Smooth muscle cell (in vitro differentiated cells): Measurements from ENCODE around the gene PYGO1. TPM values are rescaled to one million over a fixed set of nuclear protein-coding genes. Genes with fewer than 3 reads are reported as not detected.

ENCODE experiments used
- polyA plus RNA-seq: library from polyadenylated mRNA; unstranded; fragments of >200 nt; fragmentation: Nextera tagmentation; extraction: Ambion mirVana; gene quantifications from 2 replicates; pipeline ENCODE4 v1.2.1, GENCODE V29; 2016
- total RNA-seq: library from RNA; depleted of rRNA; stranded (reverse); fragments of >200 nt; gene quantifications from 2 replicates; pipeline ENCODE4 v1.2.3, GENCODE V29; 2014

Gene PYGO1
- total and polyA plus RNA-seq, 2 experiments from 2014 or later, result 3.6 to 16.0 TPM

Other genes starting within 250 kb of the PYGO1 start
- gene CCPG1, start 180.0 kb downstream of the PYGO1 start, total RNA-seq, result 36.8 and 39.1 TPM in 2 replicates
- gene CCPG1, start 180.0 kb downstream of the PYGO1 start, polyA plus RNA-seq, result 24.9 and 27.9 TPM in 2 replicates
- gene PIERCE2, start 179.8 kb downstream of the PYGO1 start, total RNA-seq, result 2.7 and 11.4 TPM in 2 replicates
- gene PIERCE2, start 179.8 kb downstream of the PYGO1 start, polyA plus RNA-seq, result 2.6 TPM in 1 of 2 replicates, not detected in the other
- gene DNAAF4, start 80.1 kb downstream of the PYGO1 start, total RNA-seq, result 1.8 and 2.8 TPM in 2 replicates
- 2.4 and 3.6 TPM in 2 replicates for gene DNAAF4, start 80.1 kb downstream of the PYGO1 start, polyA plus RNA-seq
- 7.9 and 17.2 TPM in 2 replicates for gene PRTG, start 154.8 kb upstream of the PYGO1 start, total RNA-seq
- 2.4 and 5.6 TPM in 2 replicates for gene PRTG, start 154.8 kb upstream of the PYGO1 start, polyA plus RNA-seq